ENCODE measurements around the gene GRP. TPM values are rescaled to one million over a fixed set of nuclear protein-coding genes. Genes with fewer than 3 reads are reported as not detected.

Gene GRP
- total and polyA plus RNA-seq, 2 donors (not counting 3 experiments of a cell fraction or from before 2014, with no cell fraction given), result not detected

GRCh38 chr18:59233017-59233410 is 13.1 kb downstream of the GRP start:
- intact Hi-C loops (cut with micrococcal nuclease) (no loop called here), dilution Hi-C loops (cut with MboI; ENCODE audit: extremely low pct_ligation_motif_present, low sequenced_read_pairs) (no loop called here)
- Histone ChIP-seq H3K9me3 (replicated peaks; ENCODE audit: control insufficient read depth, insufficient read depth, low read length) (no peaks in the 10 kb centered on the region), H2AFZ (ENCODE audit: low read depth, low read length) (no peak overlapping the region), H3K79me2 (ENCODE audit: control insufficient read depth, insufficient read depth, low read length) (no peaks in the 10 kb centered on the region), H3K4me3 (replicated peaks in 1 of 3; ENCODE audit: insufficient read depth in 1 of 3, low read depth in 1 of 3, low read length in 3 of 3) (no peak overlapping the region), H3K9me1 (replicated peaks; ENCODE audit: control insufficient read depth, extremely low read depth, insufficient read depth, low read length) (no peaks in the 10 kb centered on the region), H3K4me1 (ENCODE audit: control insufficient read depth, extremely low read depth, insufficient read depth, low read length) (no peaks in the 10 kb centered on the region), H3K27ac (ENCODE audit: insufficient read depth, low read depth, low read length) (no peak overlapping the region), H3K9ac (replicated peaks; ENCODE audit: extremely low read depth, insufficient read depth, low read length) (no peak overlapping the region), H3K27me3 (ENCODE audit: control insufficient read depth in 2 of 2, insufficient read depth in 2 of 2, low read length in 2 of 2) (peaks cover 0 to 3% of the 10 kb centered on the region in 2 experiments), H4K20me1 (replicated peaks; ENCODE audit: control insufficient read depth, extremely low read depth, insufficient read depth, low read length) (no peaks in the 10 kb centered on the region), H3K36me3 (ENCODE audit: control insufficient read depth in 2 of 2, extremely low read depth in 1 of 2, insufficient read depth in 2 of 2, low read length in 2 of 2) (no peaks in the 10 kb centered on the region), H3K4me2 (ENCODE audit: insufficient read depth, low read length) (no peak overlapping the region)
- CTCF ChIA-PET, result no interaction called here
- DNase-seq (ENCODE audit: low read depth, low spot score), result no peak
- BruUV-seq (replicated peaks), result no TSS peak
- no peak for TF ChIP-seq MAX (IDR thresholded peaks at IDR 0.05; ENCODE audit: insufficient read depth, insufficient read length)
- no peak for TF ChIP-seq POLR2A (IDR thresholded peaks at IDR 0.05; ENCODE audit: low read depth, low read length)
- TF ChIP-seq, protein P1, sequence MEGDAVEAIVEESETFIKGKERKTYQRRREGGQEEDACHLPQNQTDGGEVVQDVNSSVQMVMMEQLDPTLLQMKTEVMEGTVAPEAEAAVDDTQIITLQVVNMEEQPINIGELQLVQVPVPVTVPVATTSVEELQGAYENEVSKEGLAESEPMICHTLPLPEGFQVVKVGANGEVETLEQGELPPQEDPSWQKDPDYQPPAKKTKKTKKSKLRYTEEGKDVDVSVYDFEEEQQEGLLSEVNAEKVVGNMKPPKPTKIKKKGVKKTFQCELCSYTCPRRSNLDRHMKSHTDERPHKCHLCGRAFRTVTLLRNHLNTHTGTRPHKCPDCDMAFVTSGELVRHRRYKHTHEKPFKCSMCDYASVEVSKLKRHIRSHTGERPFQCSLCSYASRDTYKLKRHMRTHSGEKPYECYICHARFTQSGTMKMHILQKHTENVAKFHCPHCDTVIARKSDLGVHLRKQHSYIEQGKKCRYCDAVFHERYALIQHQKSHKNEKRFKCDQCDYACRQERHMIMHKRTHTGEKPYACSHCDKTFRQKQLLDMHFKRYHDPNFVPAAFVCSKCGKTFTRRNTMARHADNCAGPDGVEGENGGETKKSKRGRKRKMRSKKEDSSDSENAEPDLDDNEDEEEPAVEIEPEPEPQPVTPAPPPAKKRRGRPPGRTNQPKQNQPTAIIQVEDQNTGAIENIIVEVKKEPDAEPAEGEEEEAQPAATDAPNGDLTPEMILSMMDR (IDR thresholded peaks at IDR 0.05; ENCODE audit: extremely low read depth in 1 of 2, insufficient read depth in 1 of 2, low read depth in 1 of 2, low read length in 2 of 2), result no peak
- no peak for TF ChIP-seq MYC (IDR thresholded peaks at IDR 0.05; ENCODE audit: low read depth, low read length)
- no peak for TF ChIP-seq JUN (IDR thresholded peaks at IDR 0.05; ENCODE audit: borderline replicate concordance, insufficient read depth, insufficient read length, low read depth)
- no peak for TF ChIP-seq EZH2 (IDR thresholded peaks at IDR 0.05; ENCODE audit: borderline replicate concordance, low read depth, low read length, severe bottlenecking)
- no peak for TF ChIP-seq POLR2AphosphoS5 (IDR thresholded peaks at IDR 0.05; ENCODE audit: insufficient read depth, low read depth, low read length)
- TF ChIP-seq GATA2 (IDR thresholded peaks at IDR 0.05; ENCODE audit: insufficient read depth, insufficient read length, low read depth, low read length), result no peak
- no peak for FAIRE-seq
- POLR2A ChIA-PET, result no interaction called here
